ENCODE data around the gene AUP1.

AUP1 gene

GRCh38 chr2:74512744-74513604, 16.5 kb downstream of the AUP1 start:
- H3K27me3 ChIP-seq (ENCODE audit: insufficient read depth, low read depth, severe bottlenecking): no peaks in the 10 kb centered on the region
- H3K36me3 ChIP-seq: peaks cover 10% of the 10 kb centered on the region; the same call in 1 of the 2 replicates
- no peak for TF ChIP-seq CTCF (IDR thresholded peaks at IDR 0.05; ENCODE audit: low read depth, low read length)
- H3K27ac ChIP-seq: peak overlapping the region; percentile 100
- peak overlapping the region; percentile 49 for H3K4me3 ChIP-seq (ENCODE audit: low read depth, low read length)
- peak; percentile 94 for DNase-seq
- no peaks in the 10 kb centered on the region for H3K9me3 ChIP-seq (ENCODE audit: severe bottlenecking)

GRCh38 chr2:74511104-74511989, 18.2 kb downstream of the AUP1 start:
- TF ChIP-seq CTCF (IDR thresholded peaks at IDR 0.05; ENCODE audit: low read depth, low read length): no peak
- peak; percentile 68 for DNase-seq

GRCh38 chr2:74510272-74510671, 19.2 kb downstream of the AUP1 start:
- H3K27me3 ChIP-seq (ENCODE audit: insufficient read depth, low read depth, severe bottlenecking): no peaks in the 10 kb centered on the region
- DNase-seq: no peak
- TF ChIP-seq CTCF (IDR thresholded peaks at IDR 0.05; ENCODE audit: low read depth, low read length): no peak
- peaks cover 21% of the 10 kb centered on the region for H3K36me3 ChIP-seq
- peak overlapping the region; percentile 100 for H3K27ac ChIP-seq
- no peaks in the 10 kb centered on the region for H3K9me3 ChIP-seq (ENCODE audit: severe bottlenecking)
- no peak overlapping the region for H3K4me3 ChIP-seq (ENCODE audit: low read depth, low read length)

More at GRCh38 chr2:74511104-74511989, 18.2 kb downstream of the AUP1 start:
- Histone ChIP-seq H3K4me3 (ENCODE audit: low read depth, low read length) (no peak overlapping the region), H3K36me3 (peaks cover 19% of the 10 kb centered on the region), H3K27me3 (ENCODE audit: insufficient read depth, low read depth, severe bottlenecking) (no peaks in the 10 kb centered on the region), H3K27ac (peak overlapping the region; percentile 100), H3K9me3 (ENCODE audit: severe bottlenecking) (no peaks in the 10 kb centered on the region)

- peaks cover 32% of the 10 kb centered on the region for H3K36me3 ChIP-seq
- no peaks in the 10 kb centered on the region for H3K9me3 ChIP-seq (ENCODE audit: severe bottlenecking)
- peak overlapping the region; percentile 100 for H3K27ac ChIP-seq
- peak overlapping the region; percentile 75 for H3K4me3 ChIP-seq (ENCODE audit: low read depth, low read length)
- no peaks in the 10 kb centered on the region for H3K27me3 ChIP-seq (ENCODE audit: insufficient read depth, low read depth, severe bottlenecking)
- peak; percentile 95 for DNase-seq
- TF ChIP-seq CTCF (IDR thresholded peaks at IDR 0.05; ENCODE audit: low read depth, low read length): no peak
Observed at GRCh38 chr2:74507926-74508520, 21.5 kb downstream of the AUP1 start.

GRCh38 chr2:74507145-74507925, 22.2 kb downstream of the AUP1 start, which contains the start of gene PCGF1:
Gene PCGF1, minus strand, starts transcription at chr2:74507695. Its CDS starts 27 bp downstream, at chr2:74507668.
- H3K36me3 ChIP-seq: peaks cover 32% of the 10 kb centered on the region
- no peaks in the 10 kb centered on the region for H3K27me3 ChIP-seq (ENCODE audit: insufficient read depth, low read depth, severe bottlenecking)
- H3K4me3 ChIP-seq (ENCODE audit: low read depth, low read length): peak within 1 kb of the TSS; percentile 75
- peak; percentile 81 for TF ChIP-seq CTCF (IDR thresholded peaks at IDR 0.05; ENCODE audit: low read depth, low read length)
- H3K9me3 ChIP-seq (ENCODE audit: severe bottlenecking): no peaks in the 10 kb centered on the region
- peak; percentile 100 for DNase-seq
- peak within 1 kb of the TSS; percentile 100 for H3K27ac ChIP-seq

Data from WERI-Rb-1 (cell line).